GM18870 (cell line): ENCODE data around the gene PDK2.

Experiments used
- ATAC-seq: cut with Tn5 transposase; IDR thresholded peaks from one replicate; pipeline ENCODE4 v1.9.1; 2021; ENCODE audit warnings: moderate library complexity; ENCODE audit not compliant: unreplicated experiment

Gene PDK2

GRCh38 chr17:50098583-50098982 lies 3.4 kb downstream of the PDK2 start:
- no peak for ATAC-seq

DNA sequence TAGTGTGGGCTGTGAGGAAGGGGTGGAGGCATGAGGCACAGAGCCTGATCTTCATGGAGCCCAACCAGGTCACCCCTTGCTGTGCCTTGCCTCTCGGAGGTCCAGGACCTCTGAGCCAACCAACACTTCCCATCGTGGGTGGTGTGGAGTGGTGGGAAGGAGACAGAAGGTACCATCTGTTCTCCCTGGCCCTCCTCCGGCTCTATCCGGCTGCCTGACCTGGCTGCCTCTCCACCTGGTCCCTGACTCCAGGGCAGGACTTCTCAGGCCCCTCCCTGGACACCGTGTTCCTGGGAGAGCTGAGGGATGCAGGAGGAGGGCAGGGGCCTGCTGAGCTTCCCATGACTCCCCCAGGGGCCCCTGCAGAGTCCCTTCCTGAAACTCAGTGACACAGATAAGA lies 3.9 kb downstream of the PDK2 start:
- ATAC-seq: no peak

DNA sequence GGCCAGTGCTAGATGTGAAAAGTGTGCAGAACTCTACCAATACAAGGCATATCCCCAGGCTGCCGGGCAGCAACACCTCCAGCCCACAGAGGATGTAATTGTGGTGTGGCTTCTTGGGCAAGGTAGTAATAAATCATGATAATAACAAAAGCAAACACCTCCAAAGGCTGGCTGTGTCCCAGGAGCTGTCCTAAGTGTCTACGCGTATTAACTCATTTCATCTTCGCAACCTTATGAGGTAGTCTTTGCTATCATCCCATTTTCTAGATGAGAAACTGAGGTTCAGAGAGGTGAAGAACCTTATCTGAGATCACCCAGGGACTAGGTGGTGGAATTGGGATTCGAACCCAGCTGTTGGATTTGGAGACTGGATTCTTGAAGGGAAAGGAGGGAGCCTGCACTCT lies 5.3 kb downstream of the PDK2 start:
- no peak for ATAC-seq

DNA sequence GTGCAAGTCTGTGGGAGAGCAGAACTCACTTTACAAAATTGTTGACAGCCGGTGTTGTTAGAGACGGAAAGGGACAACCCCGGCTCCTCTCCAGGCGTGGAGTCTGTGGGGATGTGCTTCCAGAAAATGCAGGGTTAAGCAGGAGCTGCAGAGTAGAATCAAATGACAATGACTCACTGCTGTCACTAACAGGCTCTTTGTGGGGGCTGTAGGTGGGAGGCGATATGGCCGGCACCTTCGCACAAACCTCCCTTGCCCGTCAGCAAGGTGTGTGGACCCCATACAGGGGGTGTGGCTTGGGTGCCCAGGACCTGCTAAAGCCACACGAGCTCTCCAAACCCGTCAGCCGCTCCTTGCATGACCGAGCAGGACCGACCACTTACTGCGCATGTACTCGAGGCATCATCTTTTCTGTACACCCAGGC lies 5.8 kb downstream of the PDK2 start:
- no peak for ATAC-seq

DNA sequence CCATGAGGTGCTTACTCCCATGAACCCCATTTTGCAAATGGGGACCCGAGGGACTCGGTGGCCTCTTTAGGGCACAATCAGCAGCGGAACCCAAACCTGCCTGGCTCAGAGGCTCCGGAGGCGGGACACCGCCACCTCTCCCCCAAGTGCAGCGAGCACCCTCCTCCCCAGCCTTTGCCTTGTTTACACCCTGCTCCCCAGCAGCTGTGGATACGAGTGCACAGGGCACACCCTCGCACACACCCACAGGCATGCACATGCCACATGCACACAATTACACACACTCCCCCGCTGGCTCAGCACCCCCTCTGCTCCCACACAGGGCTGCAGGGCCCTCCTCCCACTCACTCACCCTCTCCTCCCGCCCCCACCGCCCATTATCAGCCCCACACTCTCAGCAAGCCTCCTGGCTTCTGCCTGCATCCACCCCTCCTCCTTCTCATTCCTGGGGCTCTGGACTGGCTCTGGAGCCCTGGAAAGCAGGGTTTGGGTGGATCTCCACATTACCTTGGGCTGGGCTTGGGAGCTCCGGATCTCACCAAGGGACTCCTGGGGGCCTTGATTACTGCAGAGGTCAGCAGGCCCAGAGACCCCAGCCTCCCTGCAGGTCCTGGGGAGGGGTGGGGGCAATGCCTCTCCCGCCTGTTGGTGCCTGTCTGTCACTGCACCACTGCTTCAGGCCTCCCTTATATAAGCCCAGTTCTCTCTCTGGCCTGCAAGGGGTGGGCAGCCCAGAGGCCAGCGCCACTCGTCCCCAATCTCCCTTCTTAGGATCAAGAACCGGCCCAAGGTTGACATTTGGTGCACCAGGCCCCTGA lies 6.4 kb downstream of the PDK2 start:
- ATAC-seq: no peak

- ATAC-seq: no peak
Observed at GRCh38 chr17:50102164-50102991, 7.2 kb downstream of the PDK2 start.

GRCh38 chr17:50103252-50103651 lies 8.1 kb downstream of the PDK2 start:
- no peak for ATAC-seq

- ATAC-seq: no peak
Observed at GRCh38 chr17:50103941-50104340, 8.8 kb downstream of the PDK2 start.

DNA sequence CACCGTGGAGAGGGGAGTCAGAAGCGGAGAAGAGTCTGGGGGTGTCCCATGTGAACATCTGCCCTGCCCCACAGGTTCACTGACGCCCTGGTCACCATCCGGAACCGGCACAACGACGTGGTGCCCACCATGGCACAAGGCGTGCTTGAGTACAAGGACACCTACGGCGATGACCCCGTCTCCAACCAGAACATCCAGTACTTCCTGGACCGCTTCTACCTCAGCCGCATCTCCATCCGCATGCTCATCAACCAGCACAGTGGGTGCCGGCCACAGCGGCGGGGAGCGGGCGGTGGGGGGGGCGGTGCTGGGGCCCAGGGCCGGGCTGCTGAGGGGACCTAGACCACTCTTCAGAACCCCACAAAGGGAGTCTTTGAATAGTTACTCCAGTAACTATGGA lies 10.7 kb downstream of the PDK2 start:
- ATAC-seq: no peak

GRCh38 chr17:50106393-50107131 lies 11.4 kb downstream of the PDK2 start:
- ATAC-seq: no peak

DNA sequence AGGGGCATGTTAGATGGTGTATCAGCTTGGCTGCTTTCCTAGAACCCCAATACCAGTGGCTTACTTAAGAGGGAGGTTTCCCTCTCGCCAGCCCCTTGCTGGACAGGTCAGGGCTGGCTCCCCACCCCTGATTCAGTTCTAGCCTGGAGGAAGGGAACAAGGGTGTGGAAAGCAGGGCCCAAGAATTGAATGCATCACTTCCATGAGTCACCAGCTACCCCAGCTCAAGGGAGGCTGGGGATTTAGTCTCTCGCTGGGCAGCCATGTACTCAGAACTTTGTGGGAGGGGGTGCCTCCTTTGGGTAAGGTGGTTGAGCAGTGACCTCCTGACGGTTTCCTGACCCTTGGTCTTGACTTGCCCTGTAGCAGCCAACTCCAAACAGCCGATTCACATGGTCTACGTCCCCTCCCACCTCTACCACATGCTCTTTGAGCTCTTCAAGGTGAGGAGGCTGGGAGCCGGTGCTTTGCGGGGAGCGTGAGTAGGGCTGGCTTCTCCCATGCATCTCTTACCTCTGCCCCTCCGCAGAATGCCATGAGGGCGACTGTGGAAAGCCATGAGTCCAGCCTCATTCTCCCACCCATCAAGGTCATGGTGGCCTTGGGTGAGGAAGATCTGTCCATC lies 12.8 kb downstream of the PDK2 start:
- no peak for ATAC-seq

DNA sequence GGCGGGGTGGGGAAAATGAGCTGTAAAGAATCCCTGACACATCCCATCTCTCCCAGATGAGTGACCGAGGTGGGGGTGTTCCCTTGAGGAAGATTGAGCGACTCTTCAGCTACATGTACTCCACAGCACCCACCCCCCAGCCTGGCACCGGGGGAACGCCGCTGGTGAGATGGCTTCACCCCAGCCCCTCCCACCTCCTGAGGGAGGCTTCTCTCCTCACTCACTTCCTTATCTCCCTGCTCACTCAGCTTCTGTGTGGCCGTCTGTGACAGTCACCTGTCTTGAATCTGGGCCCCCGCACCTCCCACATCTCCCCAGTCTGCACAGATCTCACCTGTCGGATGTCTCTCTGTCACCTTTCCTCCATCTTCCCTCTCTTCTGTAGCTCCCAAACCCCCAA lies 13.4 kb downstream of the PDK2 start:
- no peak for ATAC-seq

DNA sequence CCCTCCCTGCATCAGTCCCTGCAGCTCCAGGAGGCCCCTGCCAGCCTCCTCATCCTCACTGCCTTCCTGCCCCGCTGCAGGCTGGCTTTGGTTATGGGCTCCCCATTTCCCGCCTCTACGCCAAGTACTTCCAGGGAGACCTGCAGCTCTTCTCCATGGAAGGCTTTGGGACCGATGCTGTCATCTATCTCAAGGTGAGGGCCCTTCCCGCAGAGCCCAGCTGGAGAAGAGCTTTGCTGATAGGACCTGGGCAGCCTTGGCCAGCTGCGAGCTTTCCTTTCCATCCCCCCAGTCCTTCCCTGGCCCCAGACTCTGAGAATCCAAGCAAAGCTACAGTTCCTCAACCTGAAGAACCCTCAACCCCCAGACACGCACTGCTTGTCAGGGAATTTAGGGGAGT lies 14.1 kb downstream of the PDK2 start:
- no peak for ATAC-seq

DNA sequence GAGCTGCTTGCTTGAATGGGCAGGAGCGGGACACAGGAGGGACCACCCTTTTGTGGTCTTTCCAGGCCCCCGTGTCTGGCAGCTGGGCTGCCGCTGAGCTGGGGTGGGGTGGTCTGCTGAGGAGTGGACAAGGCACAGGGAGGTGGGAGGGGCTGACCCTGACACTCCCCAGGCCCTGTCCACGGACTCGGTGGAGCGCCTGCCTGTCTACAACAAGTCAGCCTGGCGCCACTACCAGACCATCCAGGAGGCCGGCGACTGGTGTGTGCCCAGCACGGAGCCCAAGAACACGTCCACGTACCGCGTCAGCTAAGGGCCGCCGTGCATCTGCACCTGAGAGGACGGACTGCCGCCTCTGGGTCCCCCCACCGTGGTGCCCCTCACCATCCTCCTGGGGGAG lies 14.6 kb downstream of the PDK2 start:
- ATAC-seq: no peak

GRCh38 chr17:50110591-50111349 lies 15.6 kb downstream of the PDK2 start:
- ATAC-seq: no peak

- ATAC-seq: no peak
Observed at GRCh38 chr17:50111673-50112655, 16.8 kb downstream of the PDK2 start.

- ATAC-seq: no peak
Observed at GRCh38 chr17:50112694-50113093, 17.5 kb downstream of the PDK2 start.

DNA sequence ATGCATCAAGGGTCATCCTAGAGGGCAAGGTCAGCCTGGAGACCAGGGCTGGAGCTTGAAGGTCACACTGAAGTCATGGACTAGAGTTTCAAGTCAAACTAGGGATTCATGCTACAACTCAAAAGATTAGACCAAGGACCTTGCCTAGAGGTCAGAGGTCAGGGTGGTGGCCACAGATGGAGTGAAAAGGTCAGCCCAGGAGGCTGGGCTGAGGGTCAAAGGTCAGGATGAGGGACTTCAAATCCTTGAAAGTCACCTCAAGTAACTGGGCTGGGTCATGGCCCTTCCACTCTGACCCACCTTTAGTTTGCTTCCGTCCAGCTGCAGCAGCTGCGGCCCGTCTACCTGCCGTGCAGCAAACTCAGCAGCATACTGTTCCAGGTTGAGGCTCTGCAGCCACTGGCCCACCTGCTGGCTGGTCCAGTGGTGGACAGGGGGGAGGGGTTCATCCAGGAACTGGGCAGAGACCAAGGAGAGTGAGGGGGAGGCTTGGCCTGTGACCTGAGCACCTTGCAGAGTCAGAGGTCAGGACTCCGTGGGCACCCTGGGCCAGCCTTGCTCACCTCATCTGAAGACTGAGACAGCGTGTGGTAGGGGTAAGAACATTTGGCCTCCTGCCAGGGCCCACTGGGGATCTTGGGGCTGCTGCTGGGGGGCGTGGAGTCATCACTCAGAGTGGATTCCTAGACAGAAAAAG lies 18.6 kb downstream of the PDK2 start:
- no peak for ATAC-seq

GRCh38 chr17:50114401-50114800 lies 19.2 kb downstream of the PDK2 start:
- ATAC-seq: no peak
